SU-DHL-6 (cell line): ENCODE results near the gene STOM.

Experiments used
- H2AFZ ChIP-seq: fragments of 200-600 bp; sonication (generic); 2 replicates; pipeline ENCODE4 v1.6.1; 2014; ENCODE audit warnings: low read depth, mild to moderate bottlenecking, moderate library complexity, mixed read lengths, antibody characterized with exemption, low read length; ENCODE audit not compliant: severe bottlenecking
- H3F3A ChIP-seq: fragments of 200-600 bp; shearing (Covaris generic); 2 replicates; pipeline ENCODE4 v1.6.0; 2016; ENCODE audit warnings: antibody characterized with exemption, mild to moderate bottlenecking; ENCODE audit not compliant: insufficient read depth
- H3K27ac ChIP-seq: fragments of 200-600 bp; sonication (generic); 2 replicates; pipeline ENCODE4 v1.5.1; 2016; ENCODE audit warnings: low read depth, mild to moderate bottlenecking, low read length, moderate library complexity, mixed read lengths
- H3K27me3 ChIP-seq: fragments of 200-600 bp; sonication (generic), shearing (Covaris generic); 2 replicates; pipeline ENCODE4 v1.6.0; 2014; ENCODE audit warnings: mild to moderate bottlenecking, low read length
- H3K36me3 ChIP-seq: fragments of 200-600 bp; sonication (generic); 2 replicates; pipeline ENCODE4 v1.6.1; 2014; ENCODE audit warnings: mild to moderate bottlenecking, low read length, mixed read lengths
- H3K4me2 ChIP-seq: fragments of 300-600, 200-600 bp; shearing (Covaris generic), sonication (generic); 2 replicates; pipeline ENCODE4 v1.6.0; 2014; ENCODE audit warnings: low read length, low read depth, mild to moderate bottlenecking; ENCODE audit not compliant: poor library complexity, severe bottlenecking
- H3K4me3 ChIP-seq: fragments of 200-600 bp; sonication (generic); 2 replicates; pipeline ENCODE4 v1.5.1; 2014; ENCODE audit warnings: antibody characterized with exemption, low read length, mild to moderate bottlenecking, mixed read lengths; ENCODE audit not compliant: insufficient read depth, poor library complexity, severe bottlenecking
- H3K79me2 ChIP-seq: fragments of 200-600 bp; sonication (generic); 2 replicates; pipeline ENCODE4 v1.6.1; 2014; ENCODE audit warnings: mild to moderate bottlenecking, low read length, moderate library complexity; ENCODE audit not compliant: insufficient read depth
- H3K9ac ChIP-seq: fragments of 200-600 bp; sonication (generic); 2 replicates; pipeline ENCODE4 v1.7.0; 2014; ENCODE audit warnings: mild to moderate bottlenecking, low read length
- H3K9me2 ChIP-seq: fragments of 200-600 bp; sonication (generic); replicated peaks from 2 replicates; pipeline ENCODE4 v1.6.1; 2014; ENCODE audit warnings: low read length; ENCODE audit not compliant: insufficient read depth
- H3K9me3 ChIP-seq: fragments of 200-600 bp; sonication (generic); 2 replicates; pipeline ENCODE4 v1.6.1; 2014; ENCODE audit warnings: low read length, mixed read lengths; ENCODE audit not compliant: insufficient read depth
- H4K20me1 ChIP-seq: fragments of 200-600 bp; sonication (generic); 2 replicates; pipeline ENCODE4 v1.6.1; 2014; ENCODE audit warnings: low read depth, mild to moderate bottlenecking, antibody characterized with exemption, low read length, moderate library complexity, mixed read lengths
- EZH2phosphoT487 ChIP-seq: fragments of 200-600 bp; sonication (generic), shearing (Covaris generic); conservative IDR thresholded peaks from 2 replicates; pipeline ENCODE4 v1.6.1; 2018; ENCODE audit warnings: mild to moderate bottlenecking, antibody characterized with exemption, low read length, moderate library complexity, mixed read lengths
- TF ChIP-seq, protein P1 (sequence below): fragments of 200-600 bp; sonication (generic); IDR thresholded peaks from one replicate; pipeline ENCODE4 v1.5.1; 2017; ENCODE audit warnings: antibody characterized with exemption, mild to moderate bottlenecking, low read length, moderate library complexity; ENCODE audit not compliant: insufficient read depth, poor library complexity, severe bottlenecking

Gene STOM

DNA sequence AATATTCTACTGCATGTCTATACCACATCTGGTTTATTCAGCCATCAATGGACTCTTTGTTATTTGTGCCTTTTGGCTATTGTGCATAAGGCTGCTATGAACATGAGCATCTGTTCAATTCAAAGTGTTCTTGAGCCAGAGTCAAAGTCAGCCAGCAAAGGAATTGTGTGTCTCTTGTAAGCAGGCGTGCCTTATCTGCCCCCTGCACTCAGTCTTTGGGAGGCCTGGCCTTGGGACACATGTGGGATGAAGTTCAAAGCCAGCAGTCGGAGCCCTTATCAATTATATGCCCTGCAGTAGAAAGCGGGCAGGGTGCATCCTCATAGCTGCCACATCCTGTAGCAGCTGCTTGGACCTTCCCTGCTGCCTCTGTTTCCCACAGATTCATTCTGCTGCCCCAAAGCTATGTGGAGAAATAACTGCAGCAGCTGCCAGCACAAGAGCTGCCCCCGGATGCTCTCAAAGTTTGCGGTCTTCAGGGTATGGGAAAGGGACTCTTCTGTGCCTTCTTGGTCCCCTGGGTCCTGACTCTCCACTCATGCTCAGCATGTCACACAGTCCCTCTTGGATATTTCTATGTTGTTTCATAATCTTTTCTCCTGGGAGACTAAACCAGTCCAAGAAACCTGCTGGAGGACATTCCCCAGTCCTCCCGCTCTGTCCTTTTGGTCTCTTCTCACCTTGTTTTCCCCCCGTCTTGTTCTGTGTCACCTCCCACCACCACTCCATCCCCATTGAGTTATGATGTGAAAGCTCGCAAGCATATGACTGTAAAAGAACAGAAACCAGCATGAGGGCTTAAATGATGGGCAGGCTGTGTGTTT is 35.9 kb downstream of the STOM start:
- Histone ChIP-seq H3K36me3 (no peaks in the 10 kb centered on the region), H3K9me2 (no peaks in the 10 kb centered on the region), H3K4me2 (no peak overlapping the region), H3K9ac (no peak overlapping the region), H3K79me2 (no peaks in the 10 kb centered on the region), H3K27ac (no peak overlapping the region), H4K20me1 (no peaks in the 10 kb centered on the region), H3K9me3 (no peaks in the 10 kb centered on the region), H2AFZ (no peak overlapping the region), H3F3A (no peaks in the 10 kb centered on the region), H3K27me3 (no peaks in the 10 kb centered on the region), H3K4me3 (no peak overlapping the region)
- TF ChIP-seq EZH2phosphoT487, result no peak
- TF ChIP-seq, protein P1, sequence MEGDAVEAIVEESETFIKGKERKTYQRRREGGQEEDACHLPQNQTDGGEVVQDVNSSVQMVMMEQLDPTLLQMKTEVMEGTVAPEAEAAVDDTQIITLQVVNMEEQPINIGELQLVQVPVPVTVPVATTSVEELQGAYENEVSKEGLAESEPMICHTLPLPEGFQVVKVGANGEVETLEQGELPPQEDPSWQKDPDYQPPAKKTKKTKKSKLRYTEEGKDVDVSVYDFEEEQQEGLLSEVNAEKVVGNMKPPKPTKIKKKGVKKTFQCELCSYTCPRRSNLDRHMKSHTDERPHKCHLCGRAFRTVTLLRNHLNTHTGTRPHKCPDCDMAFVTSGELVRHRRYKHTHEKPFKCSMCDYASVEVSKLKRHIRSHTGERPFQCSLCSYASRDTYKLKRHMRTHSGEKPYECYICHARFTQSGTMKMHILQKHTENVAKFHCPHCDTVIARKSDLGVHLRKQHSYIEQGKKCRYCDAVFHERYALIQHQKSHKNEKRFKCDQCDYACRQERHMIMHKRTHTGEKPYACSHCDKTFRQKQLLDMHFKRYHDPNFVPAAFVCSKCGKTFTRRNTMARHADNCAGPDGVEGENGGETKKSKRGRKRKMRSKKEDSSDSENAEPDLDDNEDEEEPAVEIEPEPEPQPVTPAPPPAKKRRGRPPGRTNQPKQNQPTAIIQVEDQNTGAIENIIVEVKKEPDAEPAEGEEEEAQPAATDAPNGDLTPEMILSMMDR, result no peak

DNA sequence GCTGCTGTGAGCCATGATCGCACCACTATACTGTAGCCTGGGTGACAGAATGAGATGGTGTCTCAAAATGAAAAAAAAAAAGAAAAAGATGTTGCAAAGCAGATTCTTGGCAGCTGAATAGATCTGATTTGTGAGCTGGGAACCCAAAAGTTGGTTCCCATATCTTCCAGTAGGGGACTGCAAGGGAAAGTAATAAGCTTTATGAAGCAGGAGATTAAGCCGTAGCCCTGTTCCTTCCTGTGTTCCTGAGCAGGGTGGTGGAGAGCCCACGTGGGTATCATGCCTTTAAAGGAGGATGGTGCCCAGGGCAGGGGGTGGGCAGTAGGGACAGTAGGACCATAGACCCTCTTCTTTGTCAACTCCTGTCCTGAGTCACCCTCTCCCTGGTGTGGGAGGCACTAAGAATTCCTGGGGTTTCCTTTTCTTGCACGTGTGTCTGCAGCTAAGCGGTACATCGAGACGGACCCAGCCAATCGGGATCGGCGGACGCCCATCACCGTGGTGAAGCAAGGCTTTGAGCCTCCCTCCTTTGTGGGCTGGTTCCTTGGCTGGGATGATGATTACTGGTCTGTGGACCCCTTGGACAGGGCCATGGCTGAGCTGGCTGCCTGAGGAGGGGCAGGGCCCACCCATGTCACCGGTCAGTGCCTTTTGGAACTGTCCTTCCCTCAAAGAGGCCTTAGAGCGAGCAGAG is 37.9 kb downstream of the STOM start:
- no peaks in the 10 kb centered on the region for H3K36me3 ChIP-seq
- H2AFZ ChIP-seq, result no peak overlapping the region
- H3K9ac ChIP-seq, result no peak overlapping the region
- no peaks in the 10 kb centered on the region for H3F3A ChIP-seq
- H3K4me3 ChIP-seq, result no peak overlapping the region
- no peaks in the 10 kb centered on the region for H3K9me2 ChIP-seq
- H3K27ac ChIP-seq, result no peak overlapping the region
- H4K20me1 ChIP-seq, result no peaks in the 10 kb centered on the region
- H3K79me2 ChIP-seq, result no peaks in the 10 kb centered on the region
- no peaks in the 10 kb centered on the region for H3K9me3 ChIP-seq
- H3K4me2 ChIP-seq, result no peak overlapping the region
- no peaks in the 10 kb centered on the region for H3K27me3 ChIP-seq
- no peak for TF ChIP-seq EZH2phosphoT487
- TF ChIP-seq, protein P1, result no peak

DNA sequence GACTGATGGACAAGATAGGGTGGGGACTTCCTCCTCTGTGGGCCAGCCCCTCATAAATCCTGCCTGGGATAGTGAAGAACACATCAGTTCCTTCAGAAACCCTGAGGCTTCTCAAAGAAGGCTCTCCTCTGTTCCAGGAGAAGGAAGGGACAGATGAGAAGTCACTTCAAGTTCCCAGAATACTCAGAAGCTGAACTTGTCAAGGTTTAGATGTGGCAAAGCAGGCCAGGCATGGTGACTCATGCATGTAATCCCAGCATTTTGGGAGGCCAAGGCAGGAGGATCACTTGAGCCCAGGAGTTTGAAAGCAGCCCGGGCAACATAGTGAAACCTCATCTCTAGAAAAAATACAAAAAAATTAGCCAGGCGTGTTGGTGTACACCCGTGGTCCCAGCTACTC is 38.5 kb downstream of the STOM start:
- H3K79me2 ChIP-seq, result no peaks in the 10 kb centered on the region
- H3K4me3 ChIP-seq, result no peak overlapping the region
- no peaks in the 10 kb centered on the region for H3K9me3 ChIP-seq
- no peak overlapping the region for H3K27ac ChIP-seq
- no peaks in the 10 kb centered on the region for H3K27me3 ChIP-seq
- no peaks in the 10 kb centered on the region for H3K9me2 ChIP-seq
- H3K36me3 ChIP-seq, result no peaks in the 10 kb centered on the region
- no peak overlapping the region for H2AFZ ChIP-seq
- no peaks in the 10 kb centered on the region for H3F3A ChIP-seq
- TF ChIP-seq, protein P1, result no peak
- TF ChIP-seq EZH2phosphoT487, result no peak
- no peaks in the 10 kb centered on the region for H4K20me1 ChIP-seq
- H3K9ac ChIP-seq, result no peak overlapping the region
- H3K4me2 ChIP-seq, result no peak overlapping the region
